Choroid plexus epithelial cell (primary cell): ENCODE measurements around the gene SLC30A9.

ENCODE experiments used
- DNase-seq: peaks from one replicate; pipeline ENCODE4 v3.0.0-alpha.2; 2010; ENCODE audit warnings: low read depth
- H3K4me3 ChIP-seq: 2 replicates; pipeline ENCODE4 v1.5.1; 2011; ENCODE audit warnings: low read depth, mild to moderate bottlenecking, control low read depth, low read length, moderate library complexity
- CTCF ChIP-seq: conservative IDR thresholded peaks from 2 replicates; pipeline ENCODE4 v1.5.1; 2011; ENCODE audit warnings: low read depth, mild to moderate bottlenecking, control low read depth, inconsistent platforms, low read length, moderate library complexity

SLC30A9 gene

GRCh38 chr4:41964401-41964800, 25.9 kb upstream of the SLC30A9 start:
- DNase-seq = no peak
- no peak for TF ChIP-seq CTCF
- no peak overlapping the region for H3K4me3 ChIP-seq

- DNase-seq = no peak
- no peak for TF ChIP-seq CTCF
- H3K4me3 ChIP-seq = no peak overlapping the region
Observed at GRCh38 chr4:41967392-41967791, 22.9 kb upstream of the SLC30A9 start.

GRCh38 chr4:41969671-41970070, 20.7 kb upstream of the SLC30A9 start:
- no peak for TF ChIP-seq CTCF
- no peak for DNase-seq
- H3K4me3 ChIP-seq = no peak overlapping the region

- H3K4me3 ChIP-seq = no peak overlapping the region
- DNase-seq = no peak
- no peak for TF ChIP-seq CTCF
Observed at GRCh38 chr4:41975341-41975740, 15.0 kb upstream of the SLC30A9 start.

GRCh38 chr4:41976775-41977516, 13.4 kb upstream of the SLC30A9 start:
- H3K4me3 ChIP-seq = no peak overlapping the region
- no peak for DNase-seq
- TF ChIP-seq CTCF = no peak

- TF ChIP-seq CTCF = no peak
- H3K4me3 ChIP-seq = no peak overlapping the region
- peak; percentile 32 for DNase-seq
Observed at GRCh38 chr4:41977709-41978108, 12.6 kb upstream of the SLC30A9 start.

- no peak for DNase-seq
- no peak within 1 kb of the TSS for H3K4me3 ChIP-seq
- TF ChIP-seq CTCF = no peak
Observed at GRCh38 chr4:41981456-41981855, 8.9 kb upstream of the SLC30A9 start, which contains the start of gene DCAF4L1. Gene DCAF4L1, plus strand, starts transcription at chr4:41981756. Its CDS starts 37 bp downstream, at chr4:41981793.
